T-helper 2 cell treated with Interferon-gamma antibody and Interleukin-4, amounts not matched to agents 5 μg/mL and 100 μg/mL, for 36 hours (primary cell): ENCODE data around the gene SIPA1L2.

Experiments
- DNase-seq: peaks from one replicate; pipeline ENCODE4 v3.0.0; 2021; ENCODE audit warnings: low spot score
- H3K27ac Mint-ChIP-seq: one replicate; pipeline ENCODE4 v1.8.0; 2021; ENCODE audit warnings: mild to moderate bottlenecking, mixed read lengths
- H3K27me3 Mint-ChIP-seq: one replicate; pipeline ENCODE4 v1.8.0; 2021; ENCODE audit warnings: low read depth, mixed read lengths
- H3K36me3 Mint-ChIP-seq: one replicate; pipeline ENCODE4 v1.8.0; 2021; ENCODE audit warnings: low read depth, mixed read lengths
- H3K4me1 Mint-ChIP-seq: one replicate; pipeline ENCODE4 v1.8.0; 2021; ENCODE audit warnings: low read depth, mixed read lengths
- H3K4me3 Mint-ChIP-seq: one replicate; pipeline ENCODE4 v1.8.0; 2022; ENCODE audit warnings: mild to moderate bottlenecking, moderate library complexity, mixed read lengths
- H3K9me3 Mint-ChIP-seq: one replicate; pipeline ENCODE4 v1.8.0; 2021; ENCODE audit warnings: mixed read lengths

SIPA1L2 gene

DNA sequence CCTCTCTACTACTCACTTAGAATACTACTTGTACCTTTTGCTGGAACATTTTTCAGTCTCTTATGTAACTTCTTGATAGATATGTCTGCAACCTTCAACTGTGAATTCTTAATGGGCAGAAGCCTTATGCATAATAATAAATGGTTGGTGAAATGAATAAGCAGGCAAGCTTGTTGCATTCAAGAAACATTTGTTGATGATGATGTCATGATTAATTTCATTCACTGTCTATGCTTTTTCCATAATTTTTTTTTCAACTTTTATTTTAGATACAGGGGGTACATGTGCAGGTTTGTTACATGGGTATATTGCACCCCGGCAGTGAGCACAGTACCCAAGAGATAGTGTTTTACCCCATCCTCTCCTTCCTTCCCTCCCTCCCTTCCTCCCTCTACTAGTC, 48.0 kb downstream of the SIPA1L2 start:
- Mint-ChIP-seq H3K4me1 (peaks cover 21% of the 10 kb centered on the region), H3K36me3 (peaks cover 2% of the 10 kb centered on the region), H3K4me3 (no peak overlapping the region), H3K9me3 (peaks cover 3% of the 10 kb centered on the region), H3K27ac (no peak overlapping the region), H3K27me3 (no peaks in the 10 kb centered on the region)
- DNase-seq, result no peak
